Measurements from ENCODE around the gene COG7. TPM values are rescaled to one million over a fixed set of nuclear protein-coding genes. Genes with fewer than 3 reads are reported as not detected.

The COG7 gene
- polyA plus RNA-seq, 1 donor (not counting 4 experiments of a cell fraction or from before 2014, with no cell fraction given) = 14.7 TPM

DNA sequence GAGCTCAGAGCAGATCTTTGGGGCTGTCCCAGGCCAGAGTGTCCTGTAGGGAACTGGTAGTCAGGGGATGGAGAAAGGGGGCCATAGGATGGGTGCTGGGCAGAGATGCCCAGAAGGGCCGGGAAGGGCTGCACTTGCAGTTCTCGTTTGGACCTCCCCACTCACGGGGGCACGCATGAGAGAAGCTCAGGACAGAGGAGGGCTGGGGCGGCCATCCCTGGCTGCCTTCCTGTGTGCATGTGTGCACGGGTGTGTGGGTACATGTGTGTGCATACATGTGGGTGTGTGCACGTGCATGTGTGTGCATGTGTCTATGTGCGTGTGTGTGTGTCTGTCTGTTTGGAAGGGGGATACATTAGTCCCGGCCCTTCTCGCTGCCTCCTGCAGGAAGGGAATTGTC is 73.3 kb downstream of the COG7 start:
- dilution Hi-C loops (cut with MboI; ENCODE audit: extremely low pct_ligation_motif_present, low sequenced_read_pairs) = loop anchor here (25.0 kb wide), 1 partner anchor 217 kb away; no protein-coding TSS in a partner anchor
- TF ChIP-seq, protein P1, sequence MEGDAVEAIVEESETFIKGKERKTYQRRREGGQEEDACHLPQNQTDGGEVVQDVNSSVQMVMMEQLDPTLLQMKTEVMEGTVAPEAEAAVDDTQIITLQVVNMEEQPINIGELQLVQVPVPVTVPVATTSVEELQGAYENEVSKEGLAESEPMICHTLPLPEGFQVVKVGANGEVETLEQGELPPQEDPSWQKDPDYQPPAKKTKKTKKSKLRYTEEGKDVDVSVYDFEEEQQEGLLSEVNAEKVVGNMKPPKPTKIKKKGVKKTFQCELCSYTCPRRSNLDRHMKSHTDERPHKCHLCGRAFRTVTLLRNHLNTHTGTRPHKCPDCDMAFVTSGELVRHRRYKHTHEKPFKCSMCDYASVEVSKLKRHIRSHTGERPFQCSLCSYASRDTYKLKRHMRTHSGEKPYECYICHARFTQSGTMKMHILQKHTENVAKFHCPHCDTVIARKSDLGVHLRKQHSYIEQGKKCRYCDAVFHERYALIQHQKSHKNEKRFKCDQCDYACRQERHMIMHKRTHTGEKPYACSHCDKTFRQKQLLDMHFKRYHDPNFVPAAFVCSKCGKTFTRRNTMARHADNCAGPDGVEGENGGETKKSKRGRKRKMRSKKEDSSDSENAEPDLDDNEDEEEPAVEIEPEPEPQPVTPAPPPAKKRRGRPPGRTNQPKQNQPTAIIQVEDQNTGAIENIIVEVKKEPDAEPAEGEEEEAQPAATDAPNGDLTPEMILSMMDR (optimal IDR thresholded peaks at IDR 0.05 in 1 of 3, IDR thresholded peaks at IDR 0.05 in 1 of 3, conservative IDR thresholded peaks at IDR 0.05 in 1 of 3; ENCODE audit: extremely low read depth in 1 of 3, insufficient read depth in 2 of 3, low read length in 3 of 3) = no peak
- no peak for TF ChIP-seq EZH2 (IDR thresholded peaks at IDR 0.05; ENCODE audit: low read length)
- no peaks in the 10 kb centered on the region for H3K9me3 ChIP-seq (ENCODE audit: control insufficient read depth, low read depth, low read length)
- FAIRE-seq = no peak
- no peak overlapping the region for H3K4me3 ChIP-seq (ENCODE audit: control insufficient read depth in 2 of 3, extremely low read depth in 1 of 3, insufficient read depth in 2 of 3, low read depth in 1 of 3, low read length in 3 of 3)
- H3K36me3 ChIP-seq (ENCODE audit: control insufficient read depth in 2 of 2, extremely low read depth in 1 of 2, insufficient read depth in 2 of 2, low read length in 2 of 2) = no peaks in the 10 kb centered on the region
- H3K27me3 ChIP-seq (ENCODE audit: control insufficient read depth, extremely low read depth, insufficient read depth, low read length) = no peaks in the 10 kb centered on the region
- H2AFZ ChIP-seq (ENCODE audit: control insufficient read depth, low read length) = no peak overlapping the region
- H3K9ac ChIP-seq (ENCODE audit: control insufficient read depth, extremely low read depth, insufficient read depth, low read length) = no peak overlapping the region
- no peak for DNase-seq (ENCODE audit: low read depth, low spot score)
- no peaks in the 10 kb centered on the region for H4K20me1 ChIP-seq (ENCODE audit: control insufficient read depth, extremely low read depth, insufficient read depth, low read length)
- no peaks in the 10 kb centered on the region for H3K9me1 ChIP-seq (ENCODE audit: control insufficient read depth, extremely low read depth, insufficient read depth, low read length)
- no peaks in the 10 kb centered on the region for H3K79me2 ChIP-seq (ENCODE audit: control insufficient read depth, insufficient read depth, low read length)
- H3K4me2 ChIP-seq (ENCODE audit: control insufficient read depth, extremely low read depth, insufficient read depth, low read depth, low read length) = no peak overlapping the region
- no peak overlapping the region for H3K27ac ChIP-seq (ENCODE audit: control insufficient read depth, insufficient read depth, low read length)
- no peaks in the 10 kb centered on the region for H3K4me1 ChIP-seq (ENCODE audit: control insufficient read depth, extremely low read depth, insufficient read depth, low read length)

DNA sequence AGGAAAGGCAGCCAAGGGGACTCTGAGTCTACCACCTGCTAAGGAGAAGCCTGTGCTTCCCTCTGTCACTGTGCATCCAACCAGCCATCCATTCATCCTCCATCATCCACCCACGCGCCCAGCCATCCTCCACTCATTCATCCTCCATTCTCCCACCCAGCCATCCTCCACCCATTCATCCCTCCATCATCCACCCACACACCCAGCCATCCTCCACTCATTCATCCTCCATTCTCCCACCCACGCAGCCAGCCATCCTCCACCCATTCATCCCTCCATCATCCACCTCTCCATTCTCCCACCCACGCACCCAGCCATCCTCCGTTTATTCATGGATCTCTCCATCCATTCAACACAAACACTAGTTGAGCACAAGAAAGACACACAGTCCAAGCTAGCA is 74.1 kb downstream of the COG7 start:
- H3K4me3 ChIP-seq (ENCODE audit: control insufficient read depth in 2 of 3, extremely low read depth in 1 of 3, insufficient read depth in 2 of 3, low read depth in 1 of 3, low read length in 3 of 3) = no peak overlapping the region
- no peak overlapping the region for H2AFZ ChIP-seq (ENCODE audit: control insufficient read depth, low read length)
- no peak for FAIRE-seq

More for the DNA sequence above, 74.1 kb downstream of the COG7 start:
- H4K20me1 ChIP-seq (ENCODE audit: control insufficient read depth, extremely low read depth, insufficient read depth, low read length) = no peaks in the 10 kb centered on the region
- H3K27ac ChIP-seq (ENCODE audit: control insufficient read depth, insufficient read depth, low read length) = no peak overlapping the region
- no peaks in the 10 kb centered on the region for H3K79me2 ChIP-seq (ENCODE audit: control insufficient read depth, insufficient read depth, low read length)
- no peaks in the 10 kb centered on the region for H3K36me3 ChIP-seq (ENCODE audit: control insufficient read depth in 2 of 2, extremely low read depth in 1 of 2, insufficient read depth in 2 of 2, low read length in 2 of 2)
- H3K9ac ChIP-seq (ENCODE audit: control insufficient read depth, extremely low read depth, insufficient read depth, low read length) = no peak overlapping the region
- DNase-seq (ENCODE audit: low read depth, low spot score) = no peak
- no peaks in the 10 kb centered on the region for H3K9me1 ChIP-seq (ENCODE audit: control insufficient read depth, extremely low read depth, insufficient read depth, low read length)
- H3K27me3 ChIP-seq (ENCODE audit: control insufficient read depth, extremely low read depth, insufficient read depth, low read length) = no peaks in the 10 kb centered on the region
- no peaks in the 10 kb centered on the region for H3K9me3 ChIP-seq (ENCODE audit: control insufficient read depth, low read depth, low read length)
- H3K4me2 ChIP-seq (ENCODE audit: control insufficient read depth, extremely low read depth, insufficient read depth, low read depth, low read length) = no peak overlapping the region
- TF ChIP-seq, protein P1 (optimal IDR thresholded peaks at IDR 0.05 in 1 of 3, IDR thresholded peaks at IDR 0.05 in 1 of 3, conservative IDR thresholded peaks at IDR 0.05 in 1 of 3; ENCODE audit: extremely low read depth in 1 of 3, insufficient read depth in 2 of 3, low read length in 3 of 3) = no peak
- TF ChIP-seq EZH2 (IDR thresholded peaks at IDR 0.05; ENCODE audit: low read length) = no peak
- H3K4me1 ChIP-seq (ENCODE audit: control insufficient read depth, extremely low read depth, insufficient read depth, low read length) = no peaks in the 10 kb centered on the region
- dilution Hi-C loops (cut with MboI; ENCODE audit: extremely low pct_ligation_motif_present, low sequenced_read_pairs) = loop anchor here (25.0 kb wide), 1 partner anchor 217 kb away; no protein-coding TSS in a partner anchor

Data from keratinocyte (primary cell).